NOMO-1 treated with DMSO at 0.1 percent for 48 hours (cell line): Measurements from ENCODE around the gene SPDYC.
"Not testable (repeated sequence)": the region's sequence is repeated elsewhere in the genome, so short reads cannot be mapped to it uniquely, and the experiment has no call there.

Experiments
- DNase-seq: peaks from one replicate; lab custom pipeline; 2025; ENCODE audit not compliant: unreplicated experiment; lab: John Stamatoyannopoulos, UW

SPDYC gene

GRCh38 chr11:65166893-65167292 is 3.1 kb upstream of the SPDYC start:
- DNase-seq: no peak

DNA sequence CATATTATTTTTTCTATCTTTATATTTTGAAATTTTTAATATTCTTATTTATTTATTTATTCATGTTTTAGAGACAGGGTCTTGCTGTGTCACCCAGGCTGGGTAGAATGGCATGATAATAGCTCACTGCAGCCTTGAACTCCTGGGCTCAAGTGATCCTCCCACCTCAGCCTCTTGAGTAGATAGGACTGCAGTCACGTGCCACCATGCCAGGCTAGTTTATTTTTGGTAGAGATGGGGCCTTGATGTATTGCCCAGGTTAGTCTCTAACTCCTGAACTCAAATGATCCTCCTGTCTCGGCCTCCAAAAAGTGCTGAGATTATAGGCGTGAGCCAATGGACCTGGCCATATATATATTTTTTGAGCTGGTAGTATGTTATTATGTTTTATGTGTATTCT is 2.4 kb upstream of the SPDYC start:
- no peak for DNase-seq

GRCh38 chr11:65169164-65169641 is 830 bp upstream of the SPDYC start:
- no peak for DNase-seq

DNA sequence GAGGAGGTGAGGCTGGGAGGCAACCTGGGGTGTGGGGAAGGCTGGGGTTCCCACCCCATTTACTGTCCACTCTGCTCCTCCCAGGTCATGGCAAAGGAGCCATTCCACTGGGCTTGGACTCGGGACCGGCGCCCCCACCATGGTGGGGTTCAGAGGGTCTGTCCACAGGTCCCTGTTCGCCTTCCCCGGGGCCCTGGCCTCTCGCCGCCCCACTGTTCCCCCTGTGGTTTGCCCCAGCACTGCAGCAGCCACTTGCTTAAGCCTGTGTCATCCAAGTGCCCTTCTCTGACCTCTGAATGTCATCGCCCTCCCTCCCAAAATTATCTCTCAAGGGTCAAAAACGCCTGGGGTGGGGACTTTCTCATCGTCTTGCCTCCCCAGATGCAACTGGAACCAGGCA is 2.6 kb downstream of the SPDYC start:
- DNase-seq: no peak

GRCh38 chr11:65174571-65175010 is 4.6 kb downstream of the SPDYC start:
- not testable (repeated sequence) for DNase-seq

DNA sequence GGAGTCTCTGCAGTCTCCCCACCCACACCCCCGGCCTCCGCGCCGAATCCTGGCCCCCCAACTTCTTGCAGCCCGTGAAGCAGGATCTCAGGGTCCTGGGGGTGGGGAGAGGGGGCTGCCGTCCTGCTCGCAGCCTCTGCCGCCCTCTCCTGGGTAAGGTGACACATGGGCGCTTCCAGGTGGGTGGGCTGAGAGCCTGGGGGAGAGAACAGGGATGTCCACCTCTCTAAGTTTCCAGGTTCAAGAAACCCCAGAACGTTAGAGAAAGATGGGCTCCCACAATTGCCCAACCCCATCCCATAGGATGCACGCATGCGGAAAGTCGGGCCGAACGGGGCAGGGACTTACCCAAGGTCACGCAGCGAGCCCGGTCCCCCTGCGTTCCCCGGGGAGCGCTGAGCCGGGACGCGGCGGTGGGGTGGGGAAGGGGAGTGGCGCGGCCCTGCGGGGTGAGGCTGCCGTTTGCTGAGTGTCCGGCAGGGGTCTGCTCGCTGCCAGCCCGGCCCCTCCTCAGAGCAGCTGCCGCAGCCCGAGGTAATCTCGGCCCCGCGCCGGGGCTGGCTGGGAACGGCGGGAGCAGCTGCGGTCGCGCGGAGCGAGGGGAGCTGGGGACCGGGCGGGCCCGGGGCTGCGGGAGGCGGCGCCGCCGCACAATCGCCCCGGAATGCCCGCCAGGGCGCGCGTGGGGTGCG is 11.0 kb downstream of the SPDYC start:
- DNase-seq: peak; percentile 49

GRCh38 chr11:65181569-65182257 is 11.7 kb downstream of the SPDYC start, which contains the start of gene CAPN1:
Gene CAPN1 (plus strand): TSS chr11:65181928. CDS start chr11:65182702, 774 bp downstream.
- DNase-seq: peak; percentile 89

DNA sequence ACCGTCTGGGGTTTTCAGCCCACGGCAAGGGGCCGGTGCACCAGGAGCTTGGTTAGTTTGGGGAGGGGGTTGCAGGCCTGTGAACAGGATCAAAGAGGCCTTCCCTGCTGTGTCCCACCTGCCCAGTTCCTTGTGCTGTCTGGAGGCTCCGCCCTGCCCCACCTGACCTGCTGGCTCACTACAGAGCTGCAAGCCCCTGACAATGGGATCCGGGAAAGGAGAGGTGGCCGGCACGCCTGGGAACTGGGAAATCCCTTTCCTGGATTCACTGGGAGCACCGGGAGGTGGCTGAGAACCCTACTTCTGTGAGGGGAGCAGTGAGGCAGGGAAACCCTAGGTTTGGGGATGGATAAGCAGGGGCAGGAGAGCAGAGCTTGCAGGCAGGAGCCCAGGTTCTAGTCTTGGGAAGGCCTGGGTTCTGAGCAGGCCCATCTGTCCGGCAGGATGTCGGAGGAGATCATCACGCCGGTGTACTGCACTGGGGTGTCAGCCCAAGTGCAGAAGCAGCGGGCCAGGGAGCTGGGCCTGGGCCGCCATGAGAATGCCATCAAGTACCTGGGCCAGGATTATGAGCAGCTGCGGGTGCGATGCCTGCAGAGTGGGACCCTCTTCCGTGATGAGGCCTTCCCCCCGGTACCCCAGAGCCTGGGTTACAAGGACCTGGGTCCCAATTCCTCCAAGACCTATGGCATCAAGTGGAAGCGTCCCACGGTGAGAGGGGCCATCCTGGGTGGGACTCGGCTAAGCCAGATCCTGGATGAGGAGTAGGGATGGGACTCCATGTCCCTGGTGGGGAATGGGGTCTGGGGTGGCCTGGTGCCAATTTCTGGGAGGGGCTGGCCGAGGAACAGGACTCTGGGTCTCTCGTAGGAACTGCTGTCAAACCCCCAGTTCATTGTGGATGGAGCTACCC is 12.5 kb downstream of the SPDYC start:
- peak; percentile 10 for DNase-seq

DNA sequence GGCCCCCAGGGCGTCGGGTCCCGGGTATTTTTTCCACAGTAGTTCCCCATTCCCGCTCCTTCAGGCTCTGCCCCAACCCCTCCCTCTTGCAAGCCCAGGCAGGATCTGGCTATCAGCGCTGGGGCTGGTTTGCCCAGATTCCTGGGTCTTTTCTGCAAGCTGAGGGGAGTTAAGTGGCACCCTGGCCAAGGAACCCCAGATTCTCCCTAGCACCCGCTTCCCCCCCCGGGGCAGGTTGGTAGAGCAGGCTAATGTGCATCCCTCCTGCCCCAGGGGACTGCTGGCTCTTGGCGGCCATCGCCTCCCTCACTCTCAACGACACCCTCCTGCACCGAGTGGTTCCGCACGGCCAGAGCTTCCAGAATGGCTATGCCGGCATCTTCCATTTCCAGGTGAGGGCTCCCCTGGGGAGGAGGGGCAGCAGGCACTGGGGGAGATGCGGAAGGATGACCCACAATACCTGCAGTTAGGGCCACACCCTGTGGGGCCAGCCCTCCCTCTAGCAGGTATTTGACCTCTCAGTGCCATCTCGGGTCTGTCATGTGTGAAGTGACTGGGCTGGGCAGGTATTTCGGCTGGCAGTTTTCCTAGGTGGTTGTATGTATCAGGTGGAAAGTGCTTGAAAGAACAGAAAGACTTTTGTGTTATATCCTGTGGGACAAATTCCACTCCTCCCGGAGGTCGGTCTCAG is 13.3 kb downstream of the SPDYC start:
- DNase-seq: no peak

DNA sequence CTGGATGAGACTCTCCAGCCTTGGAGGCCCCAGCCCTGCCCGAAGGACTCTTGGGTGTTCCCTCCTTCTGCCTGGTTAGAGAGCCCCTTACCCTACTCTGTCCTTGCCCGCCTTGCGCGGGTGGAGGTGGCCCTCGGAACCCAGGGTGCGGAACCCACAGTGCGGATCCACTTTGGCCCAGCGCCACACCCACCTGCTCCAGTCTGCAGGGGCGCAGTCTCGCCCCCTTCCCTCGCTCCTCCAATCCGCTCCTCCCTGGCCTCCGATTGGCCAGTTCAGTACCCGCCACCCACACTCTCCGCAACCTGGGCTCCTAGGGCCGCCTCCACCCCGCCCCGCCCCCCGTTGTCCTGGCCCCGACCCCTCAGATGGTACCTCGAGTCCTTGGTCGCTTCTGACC is 14.1 kb downstream of the SPDYC start:
- no peak for DNase-seq

DNA sequence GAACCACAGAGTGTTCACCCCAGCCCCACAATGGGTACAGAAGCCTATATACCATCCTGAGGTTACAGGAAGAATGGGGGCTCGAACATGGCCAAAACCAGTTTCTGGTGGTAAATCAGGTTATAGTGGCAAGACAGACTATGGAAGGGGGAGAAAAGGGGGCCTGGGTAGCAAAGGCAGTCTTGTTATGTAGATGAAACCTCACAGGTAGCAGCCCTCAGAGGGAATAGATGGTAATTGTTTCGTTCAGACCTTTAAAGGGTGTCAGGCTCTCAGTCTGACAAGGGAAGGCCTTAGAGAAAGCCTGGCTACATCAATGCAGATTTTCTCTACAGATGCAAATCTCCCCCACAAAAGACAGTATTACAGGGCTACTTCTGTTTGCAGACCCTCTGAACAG is 15.1 kb downstream of the SPDYC start:
- DNase-seq: no peak

DNA sequence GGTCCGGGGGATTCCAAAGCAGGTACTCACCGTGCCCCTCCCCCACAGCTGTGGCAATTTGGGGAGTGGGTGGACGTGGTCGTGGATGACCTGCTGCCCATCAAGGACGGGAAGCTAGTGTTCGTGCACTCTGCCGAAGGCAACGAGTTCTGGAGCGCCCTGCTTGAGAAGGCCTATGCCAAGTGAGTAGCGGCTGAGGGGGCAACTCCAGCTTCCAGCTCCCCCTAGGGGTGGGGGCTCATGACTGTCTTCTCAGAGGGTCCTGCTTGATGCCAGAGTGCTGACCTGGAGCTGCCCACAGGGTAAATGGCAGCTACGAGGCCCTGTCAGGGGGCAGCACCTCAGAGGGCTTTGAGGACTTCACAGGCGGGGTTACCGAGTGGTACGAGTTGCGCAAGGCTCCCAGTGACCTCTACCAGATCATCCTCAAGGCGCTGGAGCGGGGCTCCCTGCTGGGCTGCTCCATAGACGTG is 15.9 kb downstream of the SPDYC start:
- no peak for DNase-seq

DNA sequence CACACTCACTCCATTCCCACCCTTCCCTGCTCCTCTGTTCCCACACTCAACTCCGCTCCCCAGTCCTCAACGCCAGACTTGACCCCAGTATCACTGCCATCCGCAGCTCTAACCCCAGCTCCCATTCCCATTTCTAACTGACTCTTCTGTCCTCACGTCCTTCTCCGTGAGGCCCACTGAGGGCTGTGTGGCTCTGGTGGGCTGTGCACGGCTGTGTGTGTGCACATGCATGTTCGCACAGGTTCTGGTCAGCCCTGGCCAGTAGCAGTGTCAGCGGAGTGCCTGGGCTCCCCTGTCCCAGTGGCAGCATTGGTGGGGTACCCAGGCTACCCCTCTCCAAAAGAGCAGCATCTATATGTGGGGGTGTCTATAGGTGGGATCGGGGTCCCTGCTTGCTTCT is 16.7 kb downstream of the SPDYC start:
- no peak for DNase-seq

- DNase-seq: no peak
These were observed 17.2 kb downstream of the SPDYC start for GRCh38 chr11:65187146-65187675.

DNA sequence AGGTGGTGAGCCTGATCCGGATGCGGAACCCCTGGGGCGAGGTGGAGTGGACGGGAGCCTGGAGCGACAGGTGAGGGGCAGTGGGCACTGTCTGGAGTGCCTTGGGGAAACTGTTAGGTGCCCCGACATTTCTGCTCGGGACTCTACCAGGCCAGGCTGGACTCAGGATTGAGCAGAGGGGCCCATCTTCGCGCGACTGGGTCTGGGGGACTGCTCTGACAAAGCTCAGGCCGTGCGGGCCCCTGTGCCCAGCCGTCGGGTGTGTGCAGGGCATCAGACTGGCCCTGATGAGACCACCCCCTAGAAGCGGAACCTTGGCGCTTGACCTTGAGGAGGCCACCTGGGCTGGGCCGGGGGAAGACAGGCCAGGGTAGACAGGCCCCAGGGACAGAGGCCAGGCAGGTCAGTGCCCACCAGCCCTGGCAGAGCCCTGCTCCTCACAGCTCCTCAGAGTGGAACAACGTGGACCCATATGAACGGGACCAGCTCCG is 18.0 kb downstream of the SPDYC start:
- no peak for DNase-seq

- DNase-seq: no peak
These were observed 18.5 kb downstream of the SPDYC start for GRCh38 chr11:65188486-65188885.

DNA sequence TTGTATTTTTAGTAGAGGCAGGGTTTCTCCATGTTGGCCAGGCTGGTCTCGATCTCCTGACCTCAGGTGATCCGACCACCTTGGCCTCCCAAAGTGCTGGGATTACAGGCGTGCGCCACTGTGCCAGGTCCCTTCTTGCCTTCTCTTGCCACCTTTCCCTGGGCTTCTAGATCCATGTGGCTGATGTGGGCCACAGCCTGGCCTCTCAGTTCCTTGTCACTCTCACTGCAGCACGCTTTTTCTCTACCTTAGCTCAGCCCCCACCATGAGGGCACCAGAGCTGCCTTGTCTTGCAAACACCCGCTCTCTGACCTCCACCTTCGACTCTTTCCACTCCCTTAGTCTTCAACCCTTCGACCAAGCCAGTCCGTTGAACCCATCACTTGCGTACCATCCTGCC is 19.2 kb downstream of the SPDYC start:
- no peak for DNase-seq

GRCh38 chr11:65194564-65194963 is 24.5 kb downstream of the SPDYC start:
- DNase-seq: no peak

DNA sequence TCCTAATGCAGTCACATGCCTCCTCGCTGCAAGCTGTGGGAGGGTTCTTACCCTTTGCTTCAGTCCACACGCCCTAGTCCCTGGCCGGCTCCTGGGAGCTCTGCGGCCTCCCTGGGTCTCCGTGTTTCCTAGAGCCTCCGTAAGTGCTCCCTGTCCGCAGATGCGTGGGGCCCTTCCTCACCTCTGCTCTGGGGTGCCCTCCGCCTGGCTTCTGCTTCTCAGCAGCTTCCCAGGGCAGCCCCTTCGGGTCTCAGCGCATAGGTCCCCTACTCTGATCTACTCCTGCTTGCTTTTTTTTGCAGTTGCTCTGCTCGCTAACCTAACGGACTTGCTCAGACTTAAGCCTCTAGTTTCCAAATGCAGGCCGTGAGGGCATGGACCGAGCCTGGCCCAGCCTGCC is 34.1 kb downstream of the SPDYC start:
- no peak for DNase-seq
